OCI-LY1 (cell line): Measurements from ENCODE around the gene COX6B2.

Experiments used
- CTCF ChIP-seq: fragments of 200-600 bp; sonication (generic), shearing (Covaris generic); IDR thresholded peaks from 2 replicates; pipeline ENCODE4 v1.5.1; 2017; ENCODE audit warnings: mild to moderate bottlenecking, antibody characterized with exemption, low read length, moderate library complexity, mixed read lengths
- EZH2 ChIP-seq: fragments of 200-600 bp; sonication (generic), shearing (Covaris generic); IDR thresholded peaks from 2 replicates; pipeline ENCODE4 v1.8.0; 2017; ENCODE audit warnings: borderline replicate concordance, mixed run types, mild to moderate bottlenecking, antibody characterized with exemption, low read length, moderate library complexity, mixed read lengths

- TF ChIP-seq CTCF (no peak), EZH2 (no peak)
These were observed 47.8 kb downstream of the COX6B2 start for GRCh38 chr19:55306712-55307111.
